ENCODE results near the gene TGOLN2. TPM values are rescaled to one million over a fixed set of nuclear protein-coding genes. Genes with fewer than 3 reads are reported as not detected.

Gene TGOLN2
- total and polyA plus RNA-seq, 2 donors (not counting 3 experiments of a cell fraction or from before 2014, with no cell fraction given) = 112 to 140 TPM

GRCh38 chr2:85342156-85342555, 14.4 kb upstream of the TGOLN2 start:
- ChIA-PET POLR2A (interaction anchor here (0.8 kb wide), 1 partner anchor 12 kb away, joined by 3 read pairs; the partner anchor contains the start of genes ELMOD3 and RETSAT), CTCF (interaction anchor here (1.2 to 1.3 kb wide), 2 partner anchors 10 to 11 kb away, joined by 4 read pairs; no protein-coding TSS in a partner anchor)
- peaks cover 9% of the 10 kb centered on the region in 2 experiments for H3K27me3 ChIP-seq (ENCODE audit: control insufficient read depth in 2 of 2, insufficient read depth in 2 of 2, low read length in 2 of 2)
- no peaks in the 10 kb centered on the region for H3K79me2 ChIP-seq (ENCODE audit: control insufficient read depth, insufficient read depth, low read length)
- intact Hi-C loops (cut with micrococcal nuclease) (no loop called here), dilution Hi-C loops (cut with MboI; ENCODE audit: extremely low pct_ligation_motif_present, low sequenced_read_pairs) (no loop called here)
- H2AFZ ChIP-seq (ENCODE audit: low read depth, low read length) = no peak overlapping the region
- DNase-seq (ENCODE audit: low read depth, low spot score) (no peak), FAIRE-seq (no peak)
- no peaks in the 10 kb centered on the region for H3K9me3 ChIP-seq (replicated peaks; ENCODE audit: control insufficient read depth, insufficient read depth, low read length)
- H4K20me1 ChIP-seq (replicated peaks; ENCODE audit: control insufficient read depth, extremely low read depth, insufficient read depth, low read length) = no peaks in the 10 kb centered on the region
- no peak overlapping the region for H3K9ac ChIP-seq (replicated peaks; ENCODE audit: extremely low read depth, insufficient read depth, low read length)
- H3K9me1 ChIP-seq (replicated peaks; ENCODE audit: control insufficient read depth, extremely low read depth, insufficient read depth, low read length) = peaks cover 2% of the 10 kb centered on the region
- no peak overlapping the region for H3K27ac ChIP-seq (ENCODE audit: insufficient read depth, low read depth, low read length)
- H3K4me3 ChIP-seq (replicated peaks in 1 of 3; ENCODE audit: insufficient read depth in 1 of 3, low read depth in 1 of 3, low read length in 3 of 3) = no peak overlapping the region
- H3K4me2 ChIP-seq (ENCODE audit: insufficient read depth, low read length) = no peak overlapping the region
- TF ChIP-seq MYC (IDR thresholded peaks at IDR 0.05; ENCODE audit: low read depth, low read length) (no peak), EZH2 (IDR thresholded peaks at IDR 0.05; ENCODE audit: borderline replicate concordance, low read depth, low read length, severe bottlenecking) (no peak), MAX (IDR thresholded peaks at IDR 0.05; ENCODE audit: insufficient read depth, insufficient read length) (no peak), POLR2A (IDR thresholded peaks at IDR 0.05; ENCODE audit: low read depth, low read length) (no peak), CTCF (IDR thresholded peaks at IDR 0.05; ENCODE audit: extremely low read depth in 1 of 2, insufficient read depth in 1 of 2, low read depth in 1 of 2, low read length in 2 of 2) (no peak), POLR2AphosphoS5 (IDR thresholded peaks at IDR 0.05; ENCODE audit: insufficient read depth, low read depth, low read length) (no peak), GATA2 (IDR thresholded peaks at IDR 0.05; ENCODE audit: insufficient read depth, insufficient read length, low read depth, low read length) (no peak), JUN (IDR thresholded peaks at IDR 0.05; ENCODE audit: borderline replicate concordance, insufficient read depth, insufficient read length, low read depth) (no peak), FOS (IDR thresholded peaks at IDR 0.05; ENCODE audit: borderline replicate concordance, insufficient read depth, low read length) (no peak)
- peaks cover 2 to 11% of the 10 kb centered on the region in 2 experiments for H3K36me3 ChIP-seq (ENCODE audit: control insufficient read depth in 2 of 2, extremely low read depth in 1 of 2, insufficient read depth in 2 of 2, low read length in 2 of 2)
- no TSS peak for BruUV-seq (replicated peaks)
- H3K4me1 ChIP-seq (ENCODE audit: control insufficient read depth, extremely low read depth, insufficient read depth, low read length) = no peaks in the 10 kb centered on the region

All from endothelial cell of umbilical vein (primary cell).